ENCODE data around the gene POU4F3.

The POU4F3 gene

DNA sequence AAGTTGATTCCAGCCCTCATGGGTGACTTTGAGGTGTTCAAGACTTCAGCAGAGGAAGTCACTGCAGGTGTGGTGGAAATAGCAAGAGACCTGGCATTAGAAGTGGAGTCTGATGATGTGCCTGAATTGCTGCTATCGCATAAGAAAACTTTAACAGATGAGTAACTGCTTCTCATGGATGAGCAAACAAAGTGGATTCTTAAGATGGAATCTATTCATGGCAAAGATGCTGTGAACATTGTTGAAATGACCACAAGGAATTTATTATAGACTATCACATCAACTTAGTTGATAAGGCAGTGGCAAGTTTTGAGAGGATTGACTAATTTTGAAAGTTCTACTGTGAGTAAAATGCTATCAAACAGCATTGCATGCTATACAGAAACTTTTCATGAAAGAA lies 17.1 kb upstream of the POU4F3 start:
- Histone ChIP-seq H3K36me3 (no peaks in the 10 kb centered on the region), H3K27me3 (peaks cover 15% of the 10 kb centered on the region), H3K27ac (no peak overlapping the region), H3K4me1 (ENCODE audit: control insufficient read depth in 1 of 2, insufficient read depth in 1 of 2, low read depth in 1 of 2, low read length in 1 of 2) (no peaks in the 10 kb centered on the region), H3K9me3 (no peaks in the 10 kb centered on the region), H3K4me3 (ENCODE audit: low read depth in 1 of 2, low read length in 1 of 2) (no peak overlapping the region)
- TF ChIP-seq, protein P1, sequence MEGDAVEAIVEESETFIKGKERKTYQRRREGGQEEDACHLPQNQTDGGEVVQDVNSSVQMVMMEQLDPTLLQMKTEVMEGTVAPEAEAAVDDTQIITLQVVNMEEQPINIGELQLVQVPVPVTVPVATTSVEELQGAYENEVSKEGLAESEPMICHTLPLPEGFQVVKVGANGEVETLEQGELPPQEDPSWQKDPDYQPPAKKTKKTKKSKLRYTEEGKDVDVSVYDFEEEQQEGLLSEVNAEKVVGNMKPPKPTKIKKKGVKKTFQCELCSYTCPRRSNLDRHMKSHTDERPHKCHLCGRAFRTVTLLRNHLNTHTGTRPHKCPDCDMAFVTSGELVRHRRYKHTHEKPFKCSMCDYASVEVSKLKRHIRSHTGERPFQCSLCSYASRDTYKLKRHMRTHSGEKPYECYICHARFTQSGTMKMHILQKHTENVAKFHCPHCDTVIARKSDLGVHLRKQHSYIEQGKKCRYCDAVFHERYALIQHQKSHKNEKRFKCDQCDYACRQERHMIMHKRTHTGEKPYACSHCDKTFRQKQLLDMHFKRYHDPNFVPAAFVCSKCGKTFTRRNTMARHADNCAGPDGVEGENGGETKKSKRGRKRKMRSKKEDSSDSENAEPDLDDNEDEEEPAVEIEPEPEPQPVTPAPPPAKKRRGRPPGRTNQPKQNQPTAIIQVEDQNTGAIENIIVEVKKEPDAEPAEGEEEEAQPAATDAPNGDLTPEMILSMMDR (IDR thresholded peaks at IDR 0.05), result no peak

DNA sequence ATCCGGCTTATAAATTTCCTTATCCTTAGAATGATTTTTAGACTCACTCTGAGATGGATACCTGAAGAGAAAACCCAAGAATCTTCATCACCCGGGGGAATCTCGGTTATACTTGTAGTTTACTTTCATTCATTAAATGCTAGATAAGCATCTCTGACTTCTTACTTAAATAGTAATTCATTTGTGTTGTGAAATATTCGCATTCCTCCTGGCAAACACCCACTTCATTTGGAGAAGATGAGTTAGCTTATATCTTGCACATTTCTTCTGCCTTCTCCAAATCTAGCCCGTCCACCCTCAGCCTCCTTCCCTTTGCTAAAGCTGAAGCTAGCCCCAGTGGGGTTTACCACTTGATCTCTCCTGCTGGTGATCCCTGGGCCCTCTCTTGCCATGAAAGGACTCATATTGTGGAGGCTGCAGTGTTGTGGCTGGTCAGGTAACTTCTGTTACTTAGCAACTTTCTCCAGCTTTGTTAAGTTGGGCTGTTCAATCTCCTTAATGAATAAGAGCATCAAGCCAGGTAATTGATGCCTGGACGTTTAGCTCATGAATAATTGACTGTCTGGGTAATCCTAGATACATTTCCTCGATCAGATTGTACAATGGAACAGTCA lies 11.3 kb upstream of the POU4F3 start:
- Histone ChIP-seq H3K4me1 (ENCODE audit: control insufficient read depth in 1 of 2, insufficient read depth in 1 of 2, low read depth in 1 of 2, low read length in 1 of 2) (no peaks in the 10 kb centered on the region), H3K36me3 (no peaks in the 10 kb centered on the region), H3K27me3 (peaks cover 53% of the 10 kb centered on the region), H3K9me3 (no peaks in the 10 kb centered on the region), H3K4me3 (ENCODE audit: low read depth in 1 of 2, low read length in 1 of 2) (no peak overlapping the region), H3K27ac (no peak overlapping the region)
- TF ChIP-seq, protein P1 (IDR thresholded peaks at IDR 0.05), result no peak

GRCh38 chr5:146327989-146328388 lies 10.7 kb upstream of the POU4F3 start:
- Histone ChIP-seq H3K4me1 (ENCODE audit: control insufficient read depth in 1 of 2, insufficient read depth in 1 of 2, low read depth in 1 of 2, low read length in 1 of 2) (no peaks in the 10 kb centered on the region), H3K9me3 (no peaks in the 10 kb centered on the region), H3K4me3 (ENCODE audit: low read depth in 1 of 2, low read length in 1 of 2) (no peak overlapping the region), H3K27ac (no peak overlapping the region), H3K36me3 (no peaks in the 10 kb centered on the region), H3K27me3 (peaks cover 59% of the 10 kb centered on the region)
- TF ChIP-seq, protein P1 (IDR thresholded peaks at IDR 0.05), result no peak

DNA sequence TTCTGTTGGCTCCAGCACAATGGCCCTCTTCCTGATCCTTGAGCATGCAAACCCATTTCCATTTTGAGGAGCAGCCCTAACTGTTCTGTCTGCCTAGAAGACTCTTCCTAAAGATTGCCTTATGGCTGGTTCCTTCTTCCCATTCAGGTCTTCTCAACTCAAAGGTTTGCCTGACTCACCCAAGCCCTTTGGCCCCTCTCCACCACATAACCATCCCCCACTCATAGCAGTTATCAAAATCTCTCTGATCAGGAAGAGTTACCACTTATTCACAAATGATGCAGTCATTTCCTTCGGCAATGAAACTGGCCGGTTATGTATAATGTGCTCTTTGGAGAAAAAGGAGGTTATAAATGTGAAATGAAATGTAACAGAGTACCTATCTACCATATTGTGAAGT lies 8.9 kb upstream of the POU4F3 start:
- TF ChIP-seq, protein P1 (IDR thresholded peaks at IDR 0.05), result no peak
- H3K36me3 ChIP-seq, result no peaks in the 10 kb centered on the region
- no peak overlapping the region for H3K27ac ChIP-seq
- H3K27me3 ChIP-seq, result peaks cover 76% of the 10 kb centered on the region
- no peak overlapping the region for H3K4me3 ChIP-seq (ENCODE audit: low read depth in 1 of 2, low read length in 1 of 2)
- H3K9me3 ChIP-seq, result no peaks in the 10 kb centered on the region
- H3K4me1 ChIP-seq (ENCODE audit: control insufficient read depth in 1 of 2, insufficient read depth in 1 of 2, low read depth in 1 of 2, low read length in 1 of 2), result no peaks in the 10 kb centered on the region

DNA sequence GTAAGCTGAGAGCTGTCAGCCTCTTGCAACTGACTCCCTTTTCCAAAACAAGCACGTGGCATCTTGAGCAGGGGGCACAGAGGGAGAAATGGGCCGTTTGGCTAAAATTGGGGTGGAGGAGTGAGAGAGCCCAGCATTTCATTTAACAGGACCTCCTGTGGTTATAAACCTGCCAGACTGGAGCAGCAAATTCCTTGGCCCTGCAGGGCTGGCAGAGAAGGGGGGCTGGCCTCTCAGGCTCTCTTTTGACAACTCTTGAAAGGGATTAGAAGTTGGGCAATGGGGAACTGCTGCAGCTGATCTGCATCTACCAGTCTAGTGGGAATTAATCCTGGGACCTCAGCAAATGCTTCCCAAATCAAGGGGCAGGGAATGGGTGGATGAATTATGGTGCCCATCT lies 7.2 kb upstream of the POU4F3 start:
- Histone ChIP-seq H3K27me3 (peaks cover 93% of the 10 kb centered on the region), H3K27ac (no peak overlapping the region), H3K4me1 (ENCODE audit: control insufficient read depth in 1 of 2, insufficient read depth in 1 of 2, low read depth in 1 of 2, low read length in 1 of 2) (no peaks in the 10 kb centered on the region), H3K36me3 (no peaks in the 10 kb centered on the region), H3K4me3 (ENCODE audit: low read depth in 1 of 2, low read length in 1 of 2) (no peak overlapping the region), H3K9me3 (no peaks in the 10 kb centered on the region)
- TF ChIP-seq, protein P1 (IDR thresholded peaks at IDR 0.05), result no peak

Measured in neutrophil (primary cell).